ENCODE data around the gene EFCAB9.

EFCAB9 gene

DNA sequence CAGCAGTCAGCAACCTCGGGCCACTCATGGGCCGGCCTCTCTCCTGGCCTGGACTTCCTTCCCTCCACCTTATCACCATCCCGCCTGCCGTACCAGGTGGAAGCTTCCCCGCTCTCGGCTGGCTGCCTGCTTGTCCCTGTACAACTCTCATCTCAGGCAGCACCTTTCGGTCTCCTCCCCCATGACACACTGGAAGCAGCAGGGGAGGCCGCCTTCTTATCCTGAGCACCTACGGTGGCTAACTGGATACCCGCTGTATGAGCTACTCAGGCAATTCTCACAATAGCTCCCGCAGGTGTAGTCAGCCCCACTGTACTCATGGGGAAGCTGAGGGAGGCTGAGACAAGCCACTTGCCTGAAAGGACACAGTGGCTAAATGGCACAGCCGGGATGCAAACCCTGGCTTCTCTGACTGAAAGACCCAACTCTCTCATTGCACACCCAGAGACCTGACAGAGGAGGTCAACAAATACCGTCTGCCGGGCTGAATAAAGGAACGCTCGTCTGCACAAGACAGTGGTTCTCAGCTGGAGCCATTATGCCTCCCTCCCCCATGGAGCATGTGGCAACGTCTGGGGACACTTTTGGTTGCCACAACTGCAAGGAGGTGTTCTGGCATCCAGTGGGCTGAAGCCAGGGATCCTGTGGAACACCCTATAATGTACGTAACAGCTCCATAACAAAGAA lies 15.5 kb upstream of the EFCAB9 start:
- peak overlapping the region; percentile 59 to 74 for H3K4me3 ChIP-seq (ENCODE audit: low read depth in 1 of 2, low read length in 1 of 2)
- H3K36me3 ChIP-seq, result peaks cover 23% of the 10 kb centered on the region
- H3K27me3 ChIP-seq, result no peaks in the 10 kb centered on the region
- H3K4me1 ChIP-seq (ENCODE audit: control insufficient read depth in 1 of 2, insufficient read depth in 1 of 2, low read depth in 1 of 2, low read length in 1 of 2), result peaks cover 93 to 98% of the 10 kb centered on the region in 2 experiments
- peak overlapping the region; percentile 96 for H3K27ac ChIP-seq
- TF ChIP-seq, protein P1, sequence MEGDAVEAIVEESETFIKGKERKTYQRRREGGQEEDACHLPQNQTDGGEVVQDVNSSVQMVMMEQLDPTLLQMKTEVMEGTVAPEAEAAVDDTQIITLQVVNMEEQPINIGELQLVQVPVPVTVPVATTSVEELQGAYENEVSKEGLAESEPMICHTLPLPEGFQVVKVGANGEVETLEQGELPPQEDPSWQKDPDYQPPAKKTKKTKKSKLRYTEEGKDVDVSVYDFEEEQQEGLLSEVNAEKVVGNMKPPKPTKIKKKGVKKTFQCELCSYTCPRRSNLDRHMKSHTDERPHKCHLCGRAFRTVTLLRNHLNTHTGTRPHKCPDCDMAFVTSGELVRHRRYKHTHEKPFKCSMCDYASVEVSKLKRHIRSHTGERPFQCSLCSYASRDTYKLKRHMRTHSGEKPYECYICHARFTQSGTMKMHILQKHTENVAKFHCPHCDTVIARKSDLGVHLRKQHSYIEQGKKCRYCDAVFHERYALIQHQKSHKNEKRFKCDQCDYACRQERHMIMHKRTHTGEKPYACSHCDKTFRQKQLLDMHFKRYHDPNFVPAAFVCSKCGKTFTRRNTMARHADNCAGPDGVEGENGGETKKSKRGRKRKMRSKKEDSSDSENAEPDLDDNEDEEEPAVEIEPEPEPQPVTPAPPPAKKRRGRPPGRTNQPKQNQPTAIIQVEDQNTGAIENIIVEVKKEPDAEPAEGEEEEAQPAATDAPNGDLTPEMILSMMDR (IDR thresholded peaks at IDR 0.05), result no peak
- no peaks in the 10 kb centered on the region for H3K9me3 ChIP-seq

DNA sequence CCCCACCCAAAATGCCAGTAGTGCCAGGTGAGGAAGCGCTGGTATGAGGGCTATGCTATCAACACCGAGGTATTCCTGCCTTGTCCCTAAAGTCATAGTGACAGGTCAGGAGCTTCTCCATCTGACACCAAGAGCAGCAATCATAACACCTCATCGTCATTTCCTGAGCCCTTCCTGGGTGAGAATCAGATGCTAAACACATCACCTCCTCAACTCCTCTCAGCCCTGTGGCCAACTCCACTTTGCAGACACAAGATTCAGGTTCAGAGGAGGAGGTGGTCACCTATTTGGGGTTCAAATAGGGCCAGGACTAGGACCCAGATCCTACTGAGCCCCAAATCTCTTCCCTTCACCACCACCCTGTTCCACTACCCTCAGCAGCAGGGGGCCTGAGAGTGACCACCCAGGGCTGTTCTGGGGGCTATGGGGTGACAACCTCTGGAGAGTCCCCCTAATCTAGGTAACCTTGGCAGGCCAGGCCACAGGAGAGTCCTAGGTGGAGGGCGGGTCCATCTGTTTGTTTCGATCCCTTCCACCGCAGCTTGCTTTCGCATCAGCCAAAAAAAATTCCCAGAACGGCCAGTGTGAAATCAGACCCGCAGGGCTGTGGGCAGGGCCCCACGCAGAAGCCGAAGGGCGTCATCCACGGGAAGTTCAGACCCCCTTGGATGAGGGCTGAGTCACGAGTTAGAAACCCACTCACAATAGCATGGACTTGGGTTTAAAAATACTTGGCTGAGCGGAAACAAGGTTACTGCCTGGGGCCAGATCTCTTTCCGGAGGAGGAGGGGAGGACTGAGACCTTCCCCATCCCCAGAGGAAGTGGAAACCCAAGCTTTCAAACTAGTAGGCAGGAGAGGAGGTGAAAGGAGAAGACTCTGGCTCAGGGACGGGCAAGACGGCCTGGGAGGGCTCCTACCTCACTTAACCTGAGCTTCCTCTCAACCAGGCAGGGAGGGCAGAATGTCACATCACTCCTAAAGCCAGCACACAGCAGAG lies 14.7 kb upstream of the EFCAB9 start:
- Histone ChIP-seq H3K36me3 (peaks cover 32% of the 10 kb centered on the region), H3K9me3 (no peaks in the 10 kb centered on the region), H3K4me3 (ENCODE audit: low read depth in 1 of 2, low read length in 1 of 2) (peak overlapping the region; percentile 59 to 74), H3K4me1 (ENCODE audit: control insufficient read depth in 1 of 2, insufficient read depth in 1 of 2, low read depth in 1 of 2, low read length in 1 of 2) (peaks cover 93 to 98% of the 10 kb centered on the region in 2 experiments), H3K27ac (peak overlapping the region; percentile 96), H3K27me3 (no peaks in the 10 kb centered on the region)
- TF ChIP-seq, protein P1 (IDR thresholded peaks at IDR 0.05), result no peak

DNA sequence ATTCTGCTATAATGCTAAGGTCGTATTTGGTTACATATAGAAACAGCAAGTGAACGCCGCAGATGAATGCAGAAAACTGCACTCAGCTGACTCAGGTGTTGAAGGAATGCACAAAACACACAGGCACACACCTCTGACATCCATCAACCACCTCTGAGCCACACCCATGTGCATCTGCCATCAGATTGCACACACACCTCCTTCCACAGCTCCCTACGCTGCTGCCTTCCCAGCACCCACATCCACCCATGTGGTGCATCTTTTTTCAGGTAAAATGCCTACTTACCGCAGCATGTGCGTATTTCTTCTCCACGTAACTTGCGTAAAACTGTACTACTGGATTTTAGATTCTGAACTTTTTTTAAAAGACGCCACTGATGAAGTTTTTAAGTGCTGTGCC lies 13.0 kb upstream of the EFCAB9 start:
- Histone ChIP-seq H3K9me3 (no peaks in the 10 kb centered on the region), H3K4me3 (ENCODE audit: low read depth in 1 of 2, low read length in 1 of 2) (peak overlapping the region in 1 of 2 experiments; percentile 74), H3K27ac (peak overlapping the region; percentile 96), H3K27me3 (no peaks in the 10 kb centered on the region), H3K4me1 (ENCODE audit: control insufficient read depth in 1 of 2, insufficient read depth in 1 of 2, low read depth in 1 of 2, low read length in 1 of 2) (peaks cover 93 to 98% of the 10 kb centered on the region in 2 experiments), H3K36me3 (peaks cover 44% of the 10 kb centered on the region)
- TF ChIP-seq, protein P1 (IDR thresholded peaks at IDR 0.05), result no peak

GRCh38 chr5:172182291-172182690 lies 11.7 kb upstream of the EFCAB9 start:
- no peak overlapping the region for H3K4me3 ChIP-seq (ENCODE audit: low read depth in 1 of 2, low read length in 1 of 2)
- TF ChIP-seq, protein P1 (IDR thresholded peaks at IDR 0.05), result no peak
- H3K4me1 ChIP-seq (ENCODE audit: control insufficient read depth in 1 of 2, insufficient read depth in 1 of 2, low read depth in 1 of 2, low read length in 1 of 2), result peaks cover 83 to 96% of the 10 kb centered on the region in 2 experiments
- no peaks in the 10 kb centered on the region for H3K9me3 ChIP-seq
- H3K27ac ChIP-seq, result peak overlapping the region; percentile 99
- peaks cover 43% of the 10 kb centered on the region for H3K36me3 ChIP-seq
- H3K27me3 ChIP-seq, result no peaks in the 10 kb centered on the region

- Histone ChIP-seq H3K4me1 (ENCODE audit: control insufficient read depth in 1 of 2, insufficient read depth in 1 of 2, low read depth in 1 of 2, low read length in 1 of 2) (peaks cover 70 to 85% of the 10 kb centered on the region in 2 experiments), H3K4me3 (ENCODE audit: low read depth in 1 of 2, low read length in 1 of 2) (peak overlapping the region; percentile 6 to 21), H3K27ac (peak overlapping the region; percentile 99)
Observed at GRCh38 chr5:172183881-172184280, 10.1 kb upstream of the EFCAB9 start.

More at GRCh38 chr5:172183881-172184280, 10.1 kb upstream of the EFCAB9 start:
- no peaks in the 10 kb centered on the region for H3K9me3 ChIP-seq
- TF ChIP-seq, protein P1 (IDR thresholded peaks at IDR 0.05), result no peak
- H3K27me3 ChIP-seq, result no peaks in the 10 kb centered on the region
- H3K36me3 ChIP-seq, result peaks cover 41% of the 10 kb centered on the region

All from neutrophil (primary cell).